GM15510 (cell line): ENCODE data around the gene PPFIA1.

ENCODE experiments used
- POLR2A ChIP-seq: IDR thresholded peaks from 3 replicates; pipeline ENCODE4 v1.6.1; 2011; ENCODE audit warnings: borderline replicate concordance; ENCODE audit not compliant: insufficient read length; ENCODE audit errors: extremely low read depth

PPFIA1 gene

DNA sequence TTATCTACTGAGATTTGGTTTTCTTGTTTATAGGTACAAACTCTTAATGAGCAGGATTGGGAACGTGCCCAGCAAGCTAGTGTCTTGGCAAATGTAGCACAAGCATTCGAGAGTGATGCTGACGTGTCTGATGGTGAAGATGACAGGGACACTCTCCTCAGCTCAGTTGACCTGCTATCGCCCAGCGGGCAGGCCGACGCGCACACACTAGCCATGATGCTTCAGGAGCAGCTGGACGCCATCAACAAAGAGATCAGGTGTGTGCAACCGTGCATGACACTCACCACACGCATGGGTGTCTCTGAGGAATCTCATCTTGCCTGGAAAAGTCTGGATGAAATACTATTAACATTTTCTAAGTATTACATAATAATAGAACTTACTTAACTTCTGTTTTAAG, 73.1 kb downstream of the PPFIA1 start:
- no peak for TF ChIP-seq POLR2A

- no peak for TF ChIP-seq POLR2A
Observed at GRCh38 chr11:70348191-70348590, 77.7 kb downstream of the PPFIA1 start.

DNA sequence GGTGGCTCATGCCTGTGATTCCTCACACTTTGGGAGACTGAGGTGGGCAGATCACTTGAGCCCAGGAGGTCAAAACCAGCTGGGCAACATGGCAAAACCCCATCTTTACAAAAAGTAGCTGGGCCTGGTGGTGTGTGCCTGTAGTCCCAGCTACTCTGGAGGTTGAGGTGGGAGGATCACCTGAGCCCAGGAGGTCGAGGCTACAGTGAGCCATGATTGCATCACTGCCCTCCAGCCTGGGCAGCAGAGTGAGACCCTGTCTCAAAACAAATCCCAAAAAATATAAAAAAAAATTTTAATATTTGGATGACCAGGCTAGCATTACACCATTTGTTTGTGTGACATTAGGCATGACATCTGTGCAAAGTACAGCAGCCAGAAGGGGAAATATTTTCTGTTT, 78.1 kb downstream of the PPFIA1 start:
- no peak for TF ChIP-seq POLR2A

- TF ChIP-seq POLR2A = no peak
Observed at GRCh38 chr11:70351646-70352045, 81.2 kb downstream of the PPFIA1 start.

DNA sequence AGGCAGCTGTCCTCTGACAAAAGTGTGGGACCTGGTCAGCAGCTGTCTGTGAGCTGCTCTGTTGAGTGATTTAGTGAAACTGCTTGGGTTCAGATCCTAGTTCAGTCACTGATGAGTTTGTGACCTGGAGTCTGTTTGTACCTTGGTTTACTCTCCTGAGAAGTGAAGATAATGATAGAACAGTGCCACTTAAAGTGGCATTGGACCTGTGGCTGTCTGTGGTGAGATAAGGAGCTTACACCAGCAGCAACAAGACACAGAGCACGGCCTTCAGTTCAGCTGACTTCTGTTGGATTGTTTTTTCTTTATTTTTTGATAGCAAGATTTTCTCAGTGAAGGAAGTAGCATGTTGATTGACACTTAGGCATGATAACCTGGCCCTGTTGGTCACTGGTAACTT, 81.6 kb downstream of the PPFIA1 start:
- TF ChIP-seq POLR2A = no peak

DNA sequence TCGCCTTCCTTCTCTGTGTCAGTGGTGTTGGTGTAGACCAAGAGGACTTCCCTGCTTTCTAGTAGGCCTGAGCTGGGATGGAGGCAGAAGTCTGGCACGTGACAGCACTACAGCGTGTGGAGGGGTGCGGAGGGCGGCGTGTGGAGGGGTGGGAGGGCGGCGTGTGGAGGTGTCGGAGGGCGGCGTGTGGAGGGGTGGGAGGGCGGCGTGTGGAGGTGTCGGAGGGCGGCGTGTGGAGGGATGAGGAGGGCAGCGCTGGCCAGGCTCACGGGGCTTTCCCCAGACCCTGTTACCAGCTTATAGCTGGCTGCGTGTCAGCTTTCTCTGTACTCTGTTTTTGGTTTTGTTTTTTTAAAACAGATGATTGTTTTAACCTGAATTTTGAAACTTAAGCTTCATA, 82.1 kb downstream of the PPFIA1 start:
- no peak for TF ChIP-seq POLR2A

DNA sequence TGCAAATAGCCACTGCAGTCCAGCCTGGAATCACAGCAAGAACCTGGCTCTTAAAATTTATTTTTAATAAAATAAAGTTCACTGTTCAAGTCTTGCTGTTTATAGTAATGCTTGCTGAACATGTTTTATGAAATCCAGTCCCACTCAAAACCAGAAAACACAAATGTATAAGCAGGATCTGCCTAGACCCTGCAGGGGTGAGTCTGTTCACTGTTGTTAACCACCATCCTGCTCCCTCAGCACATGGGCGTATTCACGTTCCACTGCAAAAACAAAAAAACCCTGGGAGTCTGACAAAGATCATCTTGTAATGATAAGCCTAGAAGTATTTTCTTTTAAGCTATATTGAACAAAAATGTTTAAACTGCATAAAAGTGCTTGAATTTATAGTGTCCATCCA, 82.8 kb downstream of the PPFIA1 start:
- TF ChIP-seq POLR2A = no peak

- TF ChIP-seq POLR2A = no peak
Observed at GRCh38 chr11:70353900-70354568, 83.5 kb downstream of the PPFIA1 start.

DNA sequence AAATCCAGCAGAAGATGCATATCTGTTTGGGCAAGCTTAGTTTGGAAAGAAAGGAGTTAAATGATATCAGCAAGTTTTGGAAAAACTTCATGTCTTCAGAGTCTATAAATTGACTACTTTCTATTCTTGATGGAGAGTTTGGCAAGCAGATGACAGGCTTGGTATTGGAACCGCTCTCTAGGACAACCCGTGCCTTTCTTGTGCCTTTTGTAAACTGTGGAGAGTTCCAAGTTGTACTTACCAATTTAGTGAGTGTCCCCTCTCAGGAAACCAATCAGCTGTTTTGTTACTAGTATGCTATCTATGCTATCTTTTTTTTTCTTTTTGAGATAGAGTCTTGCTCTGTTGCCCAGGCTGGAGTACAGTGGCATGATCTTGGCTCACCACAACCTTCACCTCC, 84.1 kb downstream of the PPFIA1 start:
- TF ChIP-seq POLR2A = no peak

GRCh38 chr11:70358753-70359152, 88.3 kb downstream of the PPFIA1 start:
- TF ChIP-seq POLR2A = no peak

DNA sequence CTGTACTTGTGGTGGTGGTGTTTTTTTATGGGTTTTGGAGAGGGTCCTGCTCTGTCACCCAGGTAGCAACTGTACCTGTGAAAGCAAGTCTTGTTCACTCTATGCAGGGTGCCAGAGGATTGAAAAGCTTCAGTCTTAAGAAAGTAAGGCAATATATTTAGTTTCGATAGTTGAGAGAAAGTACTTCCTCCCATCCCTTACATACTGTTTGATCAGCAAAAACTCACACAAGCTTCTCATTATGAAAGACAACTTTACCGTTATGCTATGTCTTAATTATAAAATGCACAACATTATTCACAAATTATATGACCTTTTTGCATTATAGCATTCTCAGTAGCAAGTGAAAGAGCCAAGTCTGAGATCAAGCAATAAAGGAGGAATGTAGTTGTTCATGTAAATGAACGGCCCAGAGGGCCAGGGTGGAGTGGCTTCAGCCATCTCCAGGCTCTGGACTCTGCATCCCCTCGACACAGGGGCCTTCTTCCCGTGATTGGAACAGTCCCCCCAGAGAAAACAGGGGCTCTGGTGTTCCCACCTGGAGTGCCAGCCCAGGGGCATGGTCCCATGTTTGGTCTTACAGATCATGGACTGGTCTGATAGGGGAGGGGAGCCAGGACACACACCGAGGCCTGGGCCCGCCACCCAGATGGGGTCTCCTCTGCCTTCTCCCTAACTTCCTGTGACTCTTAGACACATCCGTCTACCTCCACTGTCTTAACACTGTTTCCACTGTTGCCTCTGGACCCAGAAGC, 89.1 kb downstream of the PPFIA1 start:
- no peak for TF ChIP-seq POLR2A

DNA sequence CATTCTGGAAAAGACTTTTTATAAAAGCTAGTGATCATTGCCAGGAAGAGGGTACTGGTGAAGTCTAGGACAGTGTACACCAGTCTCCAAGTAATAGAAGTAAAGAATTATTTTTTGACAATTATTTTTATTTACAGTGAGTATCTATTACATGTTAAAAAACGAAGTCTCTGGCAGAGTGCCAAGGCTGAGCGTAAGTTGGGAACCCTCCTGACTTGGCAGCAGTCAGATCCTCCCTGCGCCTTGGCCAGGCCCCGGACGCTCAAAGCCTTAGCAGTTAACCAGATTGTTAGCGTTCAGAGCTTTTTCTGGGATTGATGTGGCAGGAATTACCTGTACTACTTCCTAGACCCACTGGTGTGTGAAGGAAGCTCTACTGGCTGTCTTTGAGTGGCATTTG, 89.7 kb downstream of the PPFIA1 start:
- no peak for TF ChIP-seq POLR2A

- TF ChIP-seq POLR2A = no peak
Observed at GRCh38 chr11:70364178-70364577, 93.7 kb downstream of the PPFIA1 start.

GRCh38 chr11:70364745-70365543, 94.5 kb downstream of the PPFIA1 start:
- TF ChIP-seq POLR2A = no peak

DNA sequence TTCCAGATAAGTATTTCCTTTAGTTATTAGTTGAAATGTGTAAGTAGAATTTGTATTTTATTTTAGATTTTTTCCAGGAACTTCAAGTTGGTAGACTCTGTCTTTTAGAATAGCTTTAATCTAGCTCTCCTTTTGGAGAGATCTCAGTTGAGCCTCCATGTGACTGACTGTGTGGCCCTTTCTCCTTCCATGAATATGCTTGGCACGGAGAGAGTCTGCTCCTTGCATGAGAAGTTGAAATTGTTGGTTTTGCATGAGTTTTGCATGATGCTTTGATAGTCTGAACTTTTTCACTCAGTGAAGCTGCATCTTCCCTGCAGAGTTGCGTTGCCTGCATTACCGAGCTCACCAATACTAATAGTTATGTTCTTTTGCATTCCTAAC, 95.0 kb downstream of the PPFIA1 start:
- TF ChIP-seq POLR2A = no peak

DNA sequence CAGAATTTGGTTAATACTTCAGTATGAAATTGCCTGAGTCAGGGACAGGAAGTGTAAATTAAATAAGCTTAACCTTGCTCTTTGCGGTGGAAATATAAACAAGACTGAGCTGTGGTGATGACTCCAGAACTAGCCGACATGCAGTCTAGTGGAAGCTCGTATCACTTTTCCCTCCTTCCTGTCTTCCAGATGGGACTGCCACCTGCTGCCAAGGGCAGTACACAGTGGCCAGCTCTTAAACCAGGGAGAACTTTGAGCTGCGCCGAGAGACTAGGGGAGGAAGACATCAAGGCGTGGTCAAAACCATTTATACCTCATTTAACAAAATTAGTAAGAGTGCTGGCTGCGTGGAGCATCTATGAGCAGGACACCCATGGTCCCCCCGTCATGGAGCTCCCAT, 96.6 kb downstream of the PPFIA1 start:
- no peak for TF ChIP-seq POLR2A

GRCh38 chr11:70368961-70369360, 98.5 kb downstream of the PPFIA1 start:
- no peak for TF ChIP-seq POLR2A

DNA sequence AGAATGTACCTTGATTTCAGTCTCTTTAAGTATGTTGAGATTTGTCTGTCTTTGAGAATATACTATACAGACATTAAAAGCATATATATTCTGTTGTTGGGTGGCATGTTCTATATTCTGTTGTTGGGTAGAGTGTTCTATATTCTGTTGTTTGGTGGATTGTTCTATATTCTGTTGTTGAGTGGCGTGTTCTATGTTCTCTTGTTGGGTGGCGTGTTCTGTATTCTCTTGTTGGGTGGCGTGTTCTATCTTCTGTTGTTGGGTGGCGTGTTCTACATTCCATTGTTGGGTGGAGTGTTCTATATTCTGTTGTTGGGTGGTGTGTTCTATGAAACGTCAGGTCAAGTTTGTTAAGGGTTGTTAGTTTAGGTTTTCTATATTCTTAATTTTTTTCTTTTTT, 100.8 kb downstream of the PPFIA1 start:
- TF ChIP-seq POLR2A = no peak
